NCI-H1105 (cell line): ENCODE results near the gene HEMK1.

ENCODE experiments used
- DNase-seq: peaks from one replicate; lab custom pipeline; 2025; lab: John Stamatoyannopoulos, UW

Gene HEMK1

GRCh38 chr3:50616770-50617095 lies 47.4 kb downstream of the HEMK1 start:
- DNase-seq: peak; percentile 64

GRCh38 chr3:50617096-50617791 lies 47.9 kb downstream of the HEMK1 start, which contains the start of gene MAPKAPK3:
Gene MAPKAPK3 (plus strand): TSS chr3:50617151. CDS start chr3:50617566, 415 bp downstream.
- DNase-seq: no peak

DNA sequence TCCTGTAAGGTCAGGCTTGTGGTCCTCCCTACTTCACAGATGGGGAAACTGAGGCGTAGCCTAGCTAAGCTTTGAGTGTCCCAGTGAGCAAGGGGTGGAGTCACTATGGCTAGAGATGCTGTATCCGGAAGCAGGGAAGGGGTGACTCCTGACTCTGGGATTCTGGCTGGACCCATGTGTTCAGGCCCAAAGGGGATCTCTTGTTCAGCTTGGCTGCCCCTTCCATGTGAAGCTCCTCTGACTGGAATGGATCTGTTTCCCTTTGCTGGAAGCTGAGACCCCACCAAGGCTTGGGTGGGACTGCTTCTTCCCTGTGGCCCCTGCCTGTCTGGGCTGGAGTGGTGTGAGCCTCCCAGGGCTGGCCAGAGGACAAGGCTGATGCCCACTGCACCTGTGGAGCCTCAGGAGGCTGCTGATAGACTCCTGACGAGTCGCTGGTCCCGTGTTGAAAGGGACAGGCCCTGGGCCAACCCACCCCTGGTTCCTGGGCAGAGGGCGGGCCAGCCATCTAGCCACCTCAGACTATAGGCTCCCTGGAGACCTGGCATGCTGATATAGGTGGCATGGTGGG lies 48.7 kb downstream of the HEMK1 start:
- no peak for DNase-seq

DNA sequence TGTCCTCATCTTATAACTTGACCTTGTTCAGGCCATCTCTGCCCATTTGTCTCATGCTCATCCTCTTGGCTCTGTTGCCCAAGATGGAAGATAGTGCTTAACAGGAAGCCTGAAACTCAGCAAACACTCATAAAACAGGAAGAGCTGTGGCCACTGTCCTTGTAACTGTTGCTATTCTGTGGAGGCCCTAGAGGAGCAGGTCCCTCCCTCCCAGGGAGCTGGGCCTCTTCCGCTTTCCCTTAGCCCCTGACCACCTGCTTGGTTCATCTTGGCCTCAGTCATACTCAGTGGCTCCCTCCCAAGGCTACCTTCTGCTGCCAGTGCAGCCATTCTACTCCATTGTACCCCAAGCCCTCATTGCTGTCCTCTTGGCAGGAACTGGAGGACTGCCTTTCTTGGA lies 51.1 kb downstream of the HEMK1 start:
- no peak for DNase-seq

DNA sequence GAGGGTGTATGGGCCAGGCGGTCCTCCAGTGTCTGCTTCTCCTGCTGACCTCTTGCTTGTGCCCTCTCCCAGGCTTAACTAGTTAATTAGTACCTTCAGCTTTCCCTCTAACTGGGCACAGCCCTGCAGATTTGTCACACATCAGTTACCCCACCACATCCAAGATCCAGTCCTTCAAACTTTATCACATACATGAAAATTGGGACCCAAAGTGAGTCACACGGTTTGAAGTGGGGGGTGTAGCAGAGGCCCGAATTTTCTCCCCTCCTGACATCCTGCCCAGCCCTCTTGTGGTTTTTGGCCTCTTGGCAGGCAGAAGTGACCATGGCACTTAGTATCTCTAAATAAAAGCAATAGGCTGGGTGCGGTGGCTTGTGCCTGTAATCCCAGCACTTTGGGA lies 51.5 kb downstream of the HEMK1 start:
- no peak for DNase-seq

- DNase-seq: no peak
Observed at GRCh38 chr3:50622881-50623280, 53.6 kb downstream of the HEMK1 start.

DNA sequence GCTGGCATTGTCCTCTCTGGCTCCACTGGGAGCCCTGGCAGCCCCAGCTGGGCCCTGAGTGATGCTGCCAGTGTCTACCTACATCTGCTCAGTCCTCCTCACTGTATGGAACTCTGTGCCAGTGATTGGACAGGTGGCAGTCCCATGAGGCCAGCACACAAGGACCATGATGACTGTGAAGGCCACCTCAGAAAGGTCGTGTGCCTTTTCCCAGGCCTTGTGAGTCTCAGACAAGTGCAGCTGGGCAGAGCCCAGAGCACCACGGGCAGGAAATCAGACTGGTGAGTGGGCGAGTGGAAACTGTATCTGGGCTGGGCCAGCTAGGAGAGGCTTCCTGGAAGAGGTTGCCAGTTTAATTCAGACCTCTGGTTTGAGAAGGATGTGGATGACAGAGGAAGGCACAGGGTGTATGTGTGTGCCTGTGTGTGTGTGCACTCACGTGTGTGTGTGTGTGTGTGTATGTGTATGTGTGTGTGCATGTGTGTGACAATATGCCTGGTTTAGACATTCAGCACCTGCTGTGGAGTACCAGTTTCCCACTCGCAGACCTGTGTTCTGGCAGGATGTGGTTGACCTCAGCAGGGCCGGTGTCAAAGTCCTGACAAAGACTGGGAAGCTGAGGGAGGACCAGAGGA lies 54.6 kb downstream of the HEMK1 start:
- DNase-seq: no peak

DNA sequence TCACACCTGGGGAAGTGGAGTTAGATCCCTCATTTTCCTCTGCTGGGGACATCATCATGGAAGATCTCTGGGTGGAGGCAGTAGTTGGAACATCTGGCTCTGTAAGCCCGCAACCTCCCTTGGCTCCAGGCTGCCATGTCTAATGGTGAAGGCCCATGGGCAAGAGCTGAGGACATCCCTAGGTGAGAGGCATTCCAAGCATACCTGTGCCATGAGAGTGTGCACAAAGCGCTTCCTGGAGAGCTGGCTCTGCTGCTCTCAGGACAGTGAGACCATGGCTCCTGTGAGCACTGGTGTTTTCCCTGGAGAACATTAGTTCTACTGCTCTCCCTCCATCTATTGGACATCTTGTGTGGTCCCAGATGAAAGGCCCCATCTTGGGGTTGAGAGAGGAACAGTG lies 55.3 kb downstream of the HEMK1 start:
- DNase-seq: no peak

- DNase-seq: no peak
Observed at GRCh38 chr3:50625231-50626182, 56.2 kb downstream of the HEMK1 start.

- no peak for DNase-seq
Observed at GRCh38 chr3:50626401-50626800, 57.1 kb downstream of the HEMK1 start.

GRCh38 chr3:50627407-50628051 lies 58.2 kb downstream of the HEMK1 start:
- no peak for DNase-seq

- no peak for DNase-seq
Observed at GRCh38 chr3:50628601-50629000, 59.3 kb downstream of the HEMK1 start.

- DNase-seq: no peak
Observed at GRCh38 chr3:50630394-50630793, 61.1 kb downstream of the HEMK1 start.

GRCh38 chr3:50630877-50631276 lies 61.6 kb downstream of the HEMK1 start:
- peak; percentile 58 for DNase-seq

DNA sequence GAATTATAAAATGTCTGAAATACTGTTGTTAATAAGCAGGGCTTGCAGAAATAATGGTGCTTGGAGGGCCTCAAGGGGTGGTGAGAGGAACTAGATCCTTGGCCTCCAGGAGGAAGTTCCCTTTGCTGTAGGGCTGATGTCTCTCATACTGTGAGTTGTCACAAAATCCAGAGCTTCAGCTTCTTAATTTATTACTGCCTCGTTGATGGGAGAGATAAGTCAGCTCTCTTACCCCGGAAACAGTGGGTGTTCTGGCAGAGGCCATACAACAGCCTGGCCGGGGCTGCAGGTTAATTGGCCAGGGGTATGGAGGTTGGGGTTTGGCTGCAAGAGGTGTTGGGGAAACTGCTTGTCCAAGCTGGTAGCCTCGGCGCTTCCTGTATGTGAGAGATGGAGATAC lies 63.1 kb downstream of the HEMK1 start:
- no peak for DNase-seq

DNA sequence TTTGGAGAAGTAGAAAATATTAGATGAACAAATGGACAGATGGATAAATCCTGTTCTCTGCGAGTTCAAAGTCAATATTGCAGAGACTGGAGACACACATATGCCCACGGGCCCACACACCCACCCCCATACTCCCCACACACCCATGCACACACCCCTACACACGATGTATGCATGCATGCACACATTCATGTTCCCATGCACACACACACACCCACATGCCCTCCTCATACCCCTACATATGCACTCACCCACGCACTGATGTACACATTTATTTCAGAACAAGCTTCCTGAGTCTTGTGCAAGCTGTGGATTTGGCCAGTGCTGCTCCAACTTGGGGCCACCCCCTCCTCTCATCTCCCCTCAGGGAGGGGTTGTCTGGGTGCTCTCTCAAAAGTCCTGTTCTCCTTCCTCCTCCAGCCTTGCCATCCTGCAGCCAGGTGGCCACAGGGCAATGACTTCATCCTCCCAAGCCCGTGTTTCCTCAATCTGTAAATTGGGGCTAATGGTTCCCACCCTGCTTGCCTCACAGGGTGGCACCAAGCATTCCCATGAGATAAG lies 64.0 kb downstream of the HEMK1 start:
- DNase-seq: no peak

DNA sequence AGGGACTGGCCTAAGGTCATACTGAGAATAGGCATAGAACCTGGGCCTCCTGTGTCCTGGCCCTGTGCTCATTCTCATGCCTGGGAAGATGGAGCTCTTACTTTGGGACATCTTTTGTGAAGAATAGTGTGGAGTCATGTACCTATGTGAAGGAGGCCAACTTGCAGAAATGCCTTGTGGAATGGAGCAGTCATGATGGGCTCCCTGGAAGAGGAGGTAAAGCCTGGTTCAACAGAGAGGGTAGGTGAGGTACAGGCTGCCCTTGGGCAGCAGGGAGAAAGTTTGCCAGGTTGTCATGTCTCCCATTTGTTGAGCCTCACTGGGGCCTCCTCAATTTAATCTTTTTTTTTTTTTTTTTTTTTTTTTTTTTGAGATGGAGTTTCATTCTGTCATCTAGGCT lies 65.7 kb downstream of the HEMK1 start:
- no peak for DNase-seq

DNA sequence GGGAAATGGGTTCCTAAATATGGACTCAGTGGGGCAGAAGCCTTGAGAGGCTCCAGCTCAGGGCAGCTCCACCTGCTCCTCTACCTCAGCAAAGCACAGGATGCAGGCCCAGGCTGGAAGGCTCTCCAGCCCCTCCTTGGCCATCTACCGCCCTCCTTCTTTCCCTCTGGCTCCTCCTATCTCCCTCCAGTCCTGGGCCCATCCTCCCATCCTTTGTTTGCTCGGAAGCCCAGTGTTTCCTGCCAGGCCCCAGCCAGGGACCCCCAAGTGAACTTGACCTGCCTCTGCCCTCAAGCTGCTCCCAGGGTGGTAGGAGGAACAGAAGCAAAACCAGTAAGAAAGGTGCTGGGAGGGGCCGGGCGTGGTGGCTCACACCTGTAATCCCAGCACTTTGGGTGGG lies 67.7 kb downstream of the HEMK1 start:
- DNase-seq: no peak

GRCh38 chr3:50637945-50638344 lies 68.6 kb downstream of the HEMK1 start:
- no peak for DNase-seq

DNA sequence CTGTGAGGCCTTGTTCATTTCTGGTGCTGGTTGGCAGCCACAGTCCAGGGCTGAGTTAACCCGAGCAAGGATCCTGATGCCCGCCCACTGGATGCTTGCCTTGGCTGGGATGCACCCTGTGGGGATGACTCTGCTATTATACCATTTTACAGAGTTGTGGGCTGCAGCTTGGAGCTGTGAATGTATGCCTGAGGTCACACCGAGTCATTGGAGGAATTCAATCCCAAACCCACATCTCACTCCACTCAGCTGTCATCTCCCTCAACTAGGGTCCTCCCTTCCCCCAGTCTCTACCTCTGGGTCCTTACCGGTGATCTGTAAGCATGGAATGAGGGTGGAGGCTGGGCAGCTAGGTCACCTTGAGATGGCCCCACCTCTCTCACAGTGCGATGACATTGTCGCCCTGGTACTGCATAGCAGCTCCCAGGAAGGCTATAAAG lies 69.8 kb downstream of the HEMK1 start:
- DNase-seq: no peak

DNA sequence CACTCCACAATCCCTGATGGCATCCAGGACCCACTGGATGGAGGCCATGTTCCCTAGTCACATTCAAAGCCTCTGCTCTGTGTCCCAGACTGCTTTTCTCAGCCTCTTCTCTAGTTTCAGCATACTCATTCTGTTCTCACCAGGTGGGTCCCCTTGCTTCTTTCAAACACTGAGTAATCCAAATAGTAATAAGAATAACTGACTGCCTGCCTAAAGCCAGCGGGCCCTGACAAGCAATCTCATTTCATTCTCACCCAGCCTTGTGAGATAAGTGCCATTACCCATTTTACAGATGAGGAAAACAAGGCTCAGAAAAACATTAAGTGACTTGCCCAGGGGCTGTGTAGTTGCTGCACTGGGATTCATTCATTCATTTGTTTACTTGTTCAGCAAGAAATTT lies 73.1 kb downstream of the HEMK1 start:
- no peak for DNase-seq

DNA sequence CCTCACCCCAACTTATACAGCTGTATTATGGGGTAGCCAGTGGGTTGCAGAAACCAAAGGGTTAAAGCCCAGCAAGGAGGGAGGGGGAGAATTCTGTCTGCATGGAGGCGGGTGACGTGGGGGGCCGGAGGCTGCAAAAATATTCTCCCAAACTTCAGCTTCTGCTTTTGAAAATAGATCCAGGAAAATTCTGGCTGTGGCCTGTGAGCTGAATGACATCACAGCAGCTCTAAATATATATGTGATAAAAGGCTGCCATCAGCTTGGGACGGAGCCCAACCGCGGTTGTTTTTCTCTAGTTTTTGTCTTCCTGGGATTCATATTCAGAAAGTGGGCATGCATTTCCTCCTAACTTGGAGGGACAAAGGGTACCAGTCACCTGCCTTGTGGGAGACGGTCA lies 75.2 kb downstream of the HEMK1 start:
- DNase-seq: no peak
